DMS153 treated with DMSO at 0.1 percent for 48 hours (cell line): ENCODE results near the gene SLC38A10.

Source experiments
- DNase-seq: peaks from one replicate; lab custom pipeline; 2025; ENCODE audit not compliant: unreplicated experiment; lab: John Stamatoyannopoulos, UW

SLC38A10 gene

GRCh38 chr17:81210868-81211267, 84.2 kb downstream of the SLC38A10 start:
- DNase-seq, result no peak

DNA sequence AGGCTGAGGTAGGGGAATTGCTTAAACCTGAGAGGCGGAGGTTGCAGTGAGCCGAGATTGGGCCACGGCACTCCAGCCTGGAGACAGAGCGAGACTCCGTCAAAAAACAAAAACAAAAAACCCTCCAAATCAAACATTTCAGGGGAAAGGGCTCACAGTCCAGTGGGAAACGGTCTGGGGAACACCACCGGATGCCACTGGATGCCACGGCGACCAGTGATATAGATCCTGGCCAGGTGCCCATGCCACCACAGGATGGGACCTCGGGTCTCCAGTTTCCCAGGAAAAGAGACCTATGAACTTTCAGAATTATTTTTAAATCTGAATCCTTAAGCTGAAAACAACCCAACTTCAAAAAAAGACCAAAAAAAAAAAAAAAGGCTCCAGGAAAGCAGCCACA, 84.6 kb downstream of the SLC38A10 start:
- DNase-seq, result no peak

DNA sequence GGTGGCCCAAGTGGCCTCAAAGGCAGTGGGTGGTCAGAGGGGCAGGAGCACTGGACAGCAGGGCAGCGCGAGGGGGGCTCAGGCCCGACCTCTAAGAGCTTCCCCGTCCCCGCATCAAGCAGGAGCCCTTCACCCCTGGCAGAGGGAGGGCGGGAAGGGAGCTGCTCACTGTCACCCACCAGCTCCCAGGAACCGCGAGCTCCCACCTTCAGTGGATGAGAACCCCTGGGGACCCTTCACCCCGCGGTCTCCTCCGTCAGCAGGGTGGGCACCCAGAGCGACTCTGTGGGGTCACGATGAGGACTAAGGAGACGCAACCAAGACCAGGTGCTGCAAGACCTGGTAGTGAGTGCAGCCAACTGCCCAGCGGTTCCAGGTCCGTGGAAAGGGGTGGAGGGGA, 86.0 kb downstream of the SLC38A10 start:
- DNase-seq, result no peak

GRCh38 chr17:81208651-81209050, 86.5 kb downstream of the SLC38A10 start:
- no peak for DNase-seq

DNA sequence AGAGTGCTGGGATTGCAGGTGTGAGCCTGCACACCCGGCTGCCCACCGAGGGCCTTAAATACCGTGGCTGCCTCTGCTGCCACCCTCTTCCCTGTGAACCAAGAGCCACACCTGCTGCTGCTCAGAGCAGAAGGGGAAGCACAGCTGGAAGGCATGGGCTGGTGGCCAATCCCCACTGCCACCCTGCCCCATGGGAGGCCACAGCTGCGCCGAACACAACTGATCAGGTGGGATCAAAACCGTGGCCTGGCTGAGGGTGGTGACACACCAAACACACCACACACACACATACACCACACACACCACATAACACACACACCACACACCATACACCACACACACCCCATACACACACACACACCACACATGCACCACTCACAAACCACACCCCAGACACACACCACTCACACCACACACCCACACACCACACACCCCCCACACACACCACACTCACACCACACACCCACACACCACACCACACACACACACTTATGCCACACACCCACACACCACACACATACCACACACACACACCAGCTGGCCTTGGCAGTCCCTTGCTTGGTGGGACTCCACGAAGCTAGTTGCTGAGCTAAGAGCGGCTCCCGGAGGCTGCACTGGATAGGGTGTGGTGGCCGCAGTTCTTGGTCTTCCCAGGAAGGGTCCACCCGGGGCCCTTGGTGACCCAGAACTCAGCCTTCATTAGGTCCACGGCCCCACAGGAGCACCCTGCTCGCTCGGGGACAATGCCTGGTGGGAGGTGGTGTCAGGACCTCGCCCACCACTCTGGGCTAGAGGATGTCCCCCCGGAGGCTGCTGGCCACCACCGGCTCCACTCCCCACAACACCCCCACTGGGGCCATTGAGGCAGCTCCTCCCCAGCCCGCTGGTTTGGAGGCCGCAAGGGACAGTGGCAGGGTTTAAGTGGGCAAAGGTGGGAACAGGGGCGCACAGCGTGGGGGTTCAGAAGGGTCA, 87.2 kb downstream of the SLC38A10 start:
- DNase-seq, result no peak

GRCh38 chr17:81206657-81207056, 88.5 kb downstream of the SLC38A10 start:
- no peak for DNase-seq

GRCh38 chr17:81206166-81206565, 88.9 kb downstream of the SLC38A10 start:
- DNase-seq, result no peak

DNA sequence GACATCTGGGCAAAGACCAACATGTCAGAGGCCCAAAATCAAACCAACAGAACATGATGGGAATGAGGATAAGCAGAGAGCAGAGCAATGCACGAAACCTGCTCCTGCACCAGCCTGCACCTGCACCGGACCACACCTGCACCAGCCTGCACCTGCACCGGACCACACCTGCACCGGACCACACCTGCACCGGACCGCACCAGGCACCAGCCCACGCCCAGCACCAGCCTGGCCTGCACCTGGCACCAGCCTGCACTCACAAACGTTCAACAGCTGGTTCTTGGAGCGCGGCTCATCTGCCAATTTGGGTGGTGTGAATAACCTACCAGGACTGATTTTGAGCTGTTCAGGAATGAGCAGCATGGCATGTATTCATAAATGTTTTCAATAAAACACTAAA, 90.5 kb downstream of the SLC38A10 start:
- no peak for DNase-seq

- no peak for DNase-seq
Observed at GRCh38 chr17:81203136-81203535, 92.0 kb downstream of the SLC38A10 start.

DNA sequence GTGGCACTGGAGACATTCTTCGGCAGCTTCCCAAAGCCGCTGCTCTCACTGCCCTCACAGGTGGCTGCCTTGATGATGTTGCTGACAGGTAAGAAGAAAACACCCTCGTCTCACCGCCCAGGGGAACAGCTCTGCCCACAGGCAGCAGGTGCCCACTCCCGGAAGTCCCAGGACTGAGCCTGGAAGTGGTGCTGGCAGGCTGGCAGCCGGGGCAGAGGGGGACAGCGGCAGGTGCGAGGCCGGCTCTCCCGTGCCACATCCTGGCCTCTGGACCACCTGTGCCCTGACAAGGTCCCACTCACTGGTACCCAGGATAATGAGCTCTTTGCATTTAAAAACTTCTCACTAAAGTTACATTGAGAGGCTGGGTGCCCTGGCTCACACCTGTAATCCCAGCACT, 92.8 kb downstream of the SLC38A10 start:
- no peak for DNase-seq

GRCh38 chr17:81200695-81201580, 94.2 kb downstream of the SLC38A10 start:
- DNase-seq, result peak; percentile 11

DNA sequence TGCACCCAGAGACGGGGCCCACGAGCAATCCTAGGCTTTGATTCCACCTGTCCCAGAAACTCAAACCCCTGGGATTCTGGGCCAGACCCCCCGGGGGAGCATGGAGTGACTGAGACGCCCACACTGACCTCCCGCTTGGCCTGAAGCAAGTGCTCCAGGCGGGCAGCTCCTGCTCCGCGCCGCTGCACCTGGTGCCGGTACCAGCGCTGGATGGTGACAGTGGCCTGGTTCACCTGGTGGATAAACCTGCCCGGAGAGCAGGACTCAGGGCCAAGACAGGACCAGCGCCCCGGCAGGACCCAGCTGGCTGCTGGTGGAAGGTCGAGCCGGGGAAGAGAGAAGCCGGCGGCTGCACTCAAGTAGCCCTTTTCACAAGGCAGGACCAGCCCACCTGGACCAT, 94.9 kb downstream of the SLC38A10 start:
- no peak for DNase-seq

GRCh38 chr17:81199482-81199830, 95.7 kb downstream of the SLC38A10 start:
- DNase-seq, result no peak

GRCh38 chr17:81198826-81199481, 96.2 kb downstream of the SLC38A10 start:
- DNase-seq, result no peak

GRCh38 chr17:81197831-81198490, 97.1 kb downstream of the SLC38A10 start:
- DNase-seq, result no peak

DNA sequence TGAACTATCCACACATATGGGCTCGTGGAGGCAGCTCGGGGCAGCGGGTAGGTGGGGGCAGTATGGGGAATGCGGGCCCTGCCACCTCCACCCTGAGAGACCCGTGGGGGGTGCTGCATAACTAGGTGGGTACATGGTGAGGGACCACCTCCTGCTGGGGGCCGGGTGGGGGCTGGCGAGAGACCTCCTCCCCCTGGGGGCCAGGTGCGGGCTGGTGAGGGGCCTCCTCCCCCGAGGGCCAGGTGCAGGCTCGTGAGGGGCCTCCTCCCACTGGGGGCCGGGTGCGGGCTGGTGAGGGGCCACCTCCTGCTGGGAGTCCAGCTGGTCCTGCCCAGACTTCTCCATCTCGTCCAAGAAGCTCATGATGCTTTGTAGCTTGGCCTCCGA, 97.7 kb downstream of the SLC38A10 start:
- DNase-seq, result no peak

- no peak for DNase-seq
Observed at GRCh38 chr17:81196505-81197408, 98.3 kb downstream of the SLC38A10 start.

GRCh38 chr17:81195941-81196495, 99.1 kb downstream of the SLC38A10 start:
- no peak for DNase-seq
